Hepatocyte (in vitro differentiated cells): ENCODE measurements around the gene CCDC61.

Experiments used
- CTCF ChIP-seq: fragments of 200-600 bp; sonication (generic); IDR thresholded peaks from 2 replicates; pipeline ENCODE4 v1.5.1; 2016; ENCODE audit warnings: antibody characterized with exemption, mild to moderate bottlenecking; ENCODE audit not compliant: poor library complexity
- EZH2phosphoT487 ChIP-seq: fragments of 200-600 bp; sonication (generic); IDR thresholded peaks from one replicate; pipeline ENCODE4 v1.6.1; 2018; ENCODE audit warnings: antibody characterized with exemption, mild to moderate bottlenecking, low read depth, moderate library complexity; ENCODE audit not compliant: unreplicated experiment, severe bottlenecking

- TF ChIP-seq EZH2phosphoT487 (no peak), CTCF (no peak)
These were observed 42.4 kb upstream of the CCDC61 start for GRCh38 chr19:45952686-45953505.
